Measurements from ENCODE around the gene BANF2. TPM values are rescaled to one million over a fixed set of nuclear protein-coding genes. Genes with fewer than 3 reads are reported as not detected.

BANF2 gene
- total and polyA plus RNA-seq, 2 of the 13 experiments (the other 11 are each of a cell fraction or from before 2014, with no cell fraction given) = 0.35 TPM; not detected in 1

DNA sequence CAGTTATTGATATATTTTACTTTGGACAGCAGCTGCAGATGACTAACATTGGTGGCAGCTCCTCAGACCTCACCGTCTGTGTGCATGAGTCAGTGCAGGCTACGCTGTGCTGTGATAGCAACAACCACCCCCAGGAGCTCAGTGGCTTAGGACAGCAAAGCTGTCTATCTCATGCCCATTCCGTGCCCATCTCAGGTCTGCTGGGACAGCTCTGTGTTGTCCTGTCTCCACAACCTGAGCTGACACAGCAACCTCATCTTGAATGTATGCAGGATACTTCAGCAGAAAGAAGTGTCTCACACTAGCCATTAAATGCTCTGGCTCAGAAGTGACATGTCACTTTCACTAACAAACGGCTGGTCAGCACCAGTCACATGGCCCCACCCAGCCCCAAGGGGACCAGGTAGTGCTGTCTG is 47.7 kb downstream of the BANF2 start (continued):
- TF ChIP-seq SNAPC5 (CRISPR knock-in tag; IDR thresholded peaks at IDR 0.05; ENCODE audit: borderline replicate concordance) = no peak
- no peak for TF ChIP-seq PITX1 (CRISPR knock-in tag; IDR thresholded peaks at IDR 0.05)
- no peak for TF ChIP-seq HNF1A (IDR thresholded peaks at IDR 0.05; ENCODE audit: low read depth)
- TF ChIP-seq HNF1A (CRISPR knock-in tag; IDR thresholded peaks at IDR 0.05; ENCODE audit: borderline replicate concordance) = no peak
- no peak for TF ChIP-seq ATF6 (CRISPR knock-in tag; conservative IDR thresholded peaks at IDR 0.05)
- no peak for TF ChIP-seq YEATS2 (CRISPR knock-in tag; IDR thresholded peaks at IDR 0.05; ENCODE audit: borderline replicate concordance)
- no peak for TF ChIP-seq FOXP1 (IDR thresholded peaks at IDR 0.05)
- TF ChIP-seq FOXP1 (CRISPR knock-in tag; IDR thresholded peaks at IDR 0.05) = no peak
- TF ChIP-seq FOXK1 (CRISPR knock-in tag; IDR thresholded peaks at IDR 0.05; ENCODE audit: borderline replicate concordance, low read depth) = no peak
- TF ChIP-seq SAP130 (CRISPR knock-in tag; IDR thresholded peaks at IDR 0.05; ENCODE audit: low read depth) = peak; percentile 48
- no peak for TF ChIP-seq TARDBP (CRISPR knock-in tag; IDR thresholded peaks at IDR 0.05)
- no peak for TF ChIP-seq MED8 (CRISPR knock-in tag; IDR thresholded peaks at IDR 0.05; ENCODE audit: insufficient replicate concordance)
- no peak for TF ChIP-seq ZNF607 (CRISPR knock-in tag; IDR thresholded peaks at IDR 0.05; ENCODE audit: borderline replicate concordance)
- TF ChIP-seq PLSCR1 (CRISPR knock-in tag; IDR thresholded peaks at IDR 0.05; ENCODE audit: borderline replicate concordance) = no peak
- TF ChIP-seq ZNF331 (CRISPR knock-in tag; IDR thresholded peaks at IDR 0.05) = 0 out of 2 replicates have a peak, but pooled peaks have one; percentile 30
- TF ChIP-seq ISX (CRISPR knock-in tag; conservative IDR thresholded peaks at IDR 0.05) = no peak
- TF ChIP-seq, protein P1, sequence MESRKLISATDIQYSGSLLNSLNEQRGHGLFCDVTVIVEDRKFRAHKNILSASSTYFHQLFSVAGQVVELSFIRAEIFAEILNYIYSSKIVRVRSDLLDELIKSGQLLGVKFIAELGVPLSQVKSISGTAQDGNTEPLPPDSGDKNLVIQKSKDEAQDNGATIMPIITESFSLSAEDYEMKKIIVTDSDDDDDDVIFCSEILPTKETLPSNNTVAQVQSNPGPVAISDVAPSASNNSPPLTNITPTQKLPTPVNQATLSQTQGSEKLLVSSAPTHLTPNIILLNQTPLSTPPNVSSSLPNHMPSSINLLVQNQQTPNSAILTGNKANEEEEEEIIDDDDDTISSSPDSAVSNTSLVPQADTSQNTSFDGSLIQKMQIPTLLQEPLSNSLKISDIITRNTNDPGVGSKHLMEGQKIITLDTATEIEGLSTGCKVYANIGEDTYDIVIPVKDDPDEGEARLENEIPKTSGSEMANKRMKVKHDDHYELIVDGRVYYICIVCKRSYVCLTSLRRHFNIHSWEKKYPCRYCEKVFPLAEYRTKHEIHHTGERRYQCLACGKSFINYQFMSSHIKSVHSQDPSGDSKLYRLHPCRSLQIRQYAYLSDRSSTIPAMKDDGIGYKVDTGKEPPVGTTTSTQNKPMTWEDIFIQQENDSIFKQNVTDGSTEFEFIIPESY (CRISPR knock-in tag; IDR thresholded peaks at IDR 0.05) = 0 out of 2 replicates have a peak, but pooled peaks have one; percentile 20
- no peak for TF ChIP-seq SP5 (CRISPR knock-in tag; IDR thresholded peaks at IDR 0.05; ENCODE audit: borderline replicate concordance, low read depth)
- TF ChIP-seq JUN (CRISPR knock-in tag; IDR thresholded peaks at IDR 0.05) = no peak
- TF ChIP-seq, protein P2, sequence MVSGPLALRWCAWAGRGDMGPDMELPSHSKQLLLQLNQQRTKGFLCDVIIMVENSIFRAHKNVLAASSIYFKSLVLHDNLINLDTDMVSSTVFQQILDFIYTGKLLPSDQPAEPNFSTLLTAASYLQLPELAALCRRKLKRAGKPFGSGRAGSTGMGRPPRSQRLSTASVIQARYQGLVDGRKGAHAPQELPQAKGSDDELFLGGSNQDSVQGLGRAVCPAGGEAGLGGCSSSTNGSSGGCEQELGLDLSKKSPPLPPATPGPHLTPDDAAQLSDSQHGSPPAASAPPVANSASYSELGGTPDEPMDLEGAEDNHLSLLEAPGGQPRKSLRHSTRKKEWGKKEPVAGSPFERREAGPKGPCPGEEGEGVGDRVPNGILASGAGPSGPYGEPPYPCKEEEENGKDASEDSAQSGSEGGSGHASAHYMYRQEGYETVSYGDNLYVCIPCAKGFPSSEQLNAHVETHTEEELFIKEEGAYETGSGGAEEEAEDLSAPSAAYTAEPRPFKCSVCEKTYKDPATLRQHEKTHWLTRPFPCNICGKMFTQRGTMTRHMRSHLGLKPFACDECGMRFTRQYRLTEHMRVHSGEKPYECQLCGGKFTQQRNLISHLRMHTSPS (CRISPR knock-in tag; IDR thresholded peaks at IDR 0.05; ENCODE audit: low read depth) = peak; percentile 49; the same call in 1 of the 2 replicates
- no peak for TF ChIP-seq CHD2 (IDR thresholded peaks at IDR 0.05; ENCODE audit: low read depth, low read length)

All from HepG2 (cell line).